Neuron (in vitro differentiated cells): ENCODE results near the gene MAST4.

Source experiments
- H2AFZ ChIP-seq: one replicate; pipeline ENCODE4 v1.6.1; 2013; ENCODE audit warnings: low read depth, mild to moderate bottlenecking, inconsistent platforms, low read length, moderate library complexity
- H3K27me3 ChIP-seq: one replicate; pipeline ENCODE4 v1.6.1; 2013; ENCODE audit warnings: low read length; ENCODE audit not compliant: insufficient read depth
- H3K36me3 ChIP-seq: one replicate; pipeline ENCODE4 v1.6.1; 2013; ENCODE audit warnings: low read length; ENCODE audit not compliant: insufficient read depth
- H3K4me1 ChIP-seq: one replicate; pipeline ENCODE4 v1.6.1; 2013; ENCODE audit warnings: low read length; ENCODE audit not compliant: insufficient read depth
- H3K4me3 ChIP-seq: 2 replicates; pipeline ENCODE4 v1.5.1; 2013; ENCODE audit warnings: mild to moderate bottlenecking, low read length, moderate library complexity
- H3K9me3 ChIP-seq: one replicate; pipeline ENCODE4 v1.6.1; 2013; ENCODE audit warnings: low read length

MAST4 gene

GRCh38 chr5:66849803-66850202, 253.6 kb downstream of the MAST4 start:
- Histone ChIP-seq H3K9me3 (no peaks in the 10 kb centered on the region), H3K27me3 (no peaks in the 10 kb centered on the region), H3K36me3 (no peaks in the 10 kb centered on the region), H2AFZ (no peak overlapping the region), H3K4me3 (no peak overlapping the region), H3K4me1 (peaks cover 3% of the 10 kb centered on the region)

- Histone ChIP-seq H3K27me3 (no peaks in the 10 kb centered on the region), H3K4me3 (no peak overlapping the region), H3K4me1 (peaks cover 3% of the 10 kb centered on the region), H2AFZ (no peak overlapping the region), H3K9me3 (no peaks in the 10 kb centered on the region), H3K36me3 (no peaks in the 10 kb centered on the region)
Measured at GRCh38 chr5:66850354-66851075, 254.3 kb downstream of the MAST4 start.

DNA sequence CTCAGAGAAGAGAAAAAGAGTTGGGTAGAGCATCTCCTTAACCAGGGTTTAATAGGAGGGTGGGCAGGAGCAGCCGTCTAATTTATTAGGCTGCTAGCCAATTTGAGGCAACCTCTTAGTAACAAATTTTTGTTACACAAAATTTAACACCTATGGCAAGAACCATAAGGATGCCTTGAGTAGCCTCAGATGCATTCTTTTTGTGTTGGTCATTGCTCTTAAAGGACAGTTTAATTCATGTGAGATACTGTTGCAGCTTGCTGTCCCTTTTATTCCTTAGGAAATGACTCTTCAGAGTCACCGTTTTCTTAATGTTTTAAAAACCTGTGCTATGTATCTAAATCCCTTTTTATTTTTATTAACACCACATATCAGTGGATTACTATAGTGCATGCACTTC, 255.1 kb downstream of the MAST4 start:
- no peaks in the 10 kb centered on the region for H3K36me3 ChIP-seq
- H3K9me3 ChIP-seq, result no peaks in the 10 kb centered on the region
- H3K4me3 ChIP-seq, result no peak overlapping the region
- H3K27me3 ChIP-seq, result no peaks in the 10 kb centered on the region
- H2AFZ ChIP-seq, result no peak overlapping the region
- H3K4me1 ChIP-seq, result peaks cover 3% of the 10 kb centered on the region

DNA sequence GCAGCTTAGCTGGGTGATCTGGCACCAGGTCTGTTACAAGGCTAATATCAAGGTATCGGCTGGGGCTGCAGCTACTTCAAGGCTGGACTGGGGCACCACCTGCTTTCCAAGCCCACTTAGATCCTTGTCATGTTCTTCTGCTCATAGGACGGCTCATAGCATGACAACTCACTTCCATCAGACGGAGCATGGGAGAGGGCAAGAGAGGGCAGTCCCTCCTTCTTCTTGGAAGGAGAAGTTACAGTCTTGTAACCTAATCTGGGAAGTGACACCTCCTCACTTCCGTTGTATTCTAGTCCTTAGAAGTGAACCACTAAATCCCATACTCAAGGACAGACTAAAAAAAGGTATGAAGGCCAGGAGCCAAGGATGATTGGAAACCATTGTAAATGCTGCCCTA, 258.2 kb downstream of the MAST4 start:
- no peak overlapping the region for H2AFZ ChIP-seq
- peaks cover 2% of the 10 kb centered on the region for H3K4me1 ChIP-seq
- H3K4me3 ChIP-seq, result no peak overlapping the region
- H3K9me3 ChIP-seq, result no peaks in the 10 kb centered on the region
- H3K36me3 ChIP-seq, result no peaks in the 10 kb centered on the region
- no peaks in the 10 kb centered on the region for H3K27me3 ChIP-seq

DNA sequence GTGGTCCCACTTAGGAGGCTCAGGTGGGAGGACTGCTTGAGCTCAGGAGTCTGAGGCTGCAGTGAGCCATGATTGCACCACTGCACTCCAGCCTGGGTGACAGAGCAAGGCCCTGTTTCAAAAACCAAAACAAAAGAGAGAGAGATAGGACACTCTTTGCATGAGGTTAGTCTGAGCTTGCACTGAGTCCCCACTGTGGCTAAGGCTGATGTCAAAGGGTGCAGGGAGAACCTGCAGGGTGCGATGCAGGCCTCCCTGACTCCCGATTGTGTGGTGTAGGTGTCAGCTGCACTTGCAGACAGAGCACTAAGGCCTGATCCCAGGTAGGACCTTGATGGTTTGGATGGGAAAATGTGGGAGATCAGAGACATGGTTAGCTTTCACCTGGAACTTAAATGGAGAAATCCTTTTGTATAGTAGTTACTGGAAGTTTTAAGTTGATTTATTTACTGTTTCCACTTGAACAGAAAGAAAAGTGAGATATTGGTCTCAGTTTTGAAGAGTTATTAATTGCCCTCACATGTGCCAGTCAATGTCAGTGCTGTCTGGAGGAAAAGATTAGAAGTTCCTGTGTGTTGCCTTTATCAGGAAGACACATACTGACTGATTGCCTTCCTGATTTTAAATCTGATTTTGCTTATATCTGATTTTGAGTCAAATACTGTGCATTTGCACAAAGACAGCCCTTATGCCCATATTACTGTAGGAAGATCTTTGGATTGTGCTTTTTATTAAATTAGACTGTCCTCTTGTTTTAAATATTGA, 260.0 kb downstream of the MAST4 start:
- H3K4me3 ChIP-seq, result no peak overlapping the region
- H2AFZ ChIP-seq, result no peak overlapping the region
- no peaks in the 10 kb centered on the region for H3K27me3 ChIP-seq
- H3K4me1 ChIP-seq, result no peaks in the 10 kb centered on the region
- no peaks in the 10 kb centered on the region for H3K36me3 ChIP-seq
- no peaks in the 10 kb centered on the region for H3K9me3 ChIP-seq

- Histone ChIP-seq H3K4me3 (no peak overlapping the region), H3K27me3 (no peaks in the 10 kb centered on the region), H3K9me3 (no peaks in the 10 kb centered on the region), H2AFZ (no peak overlapping the region), H3K36me3 (no peaks in the 10 kb centered on the region), H3K4me1 (no peaks in the 10 kb centered on the region)
Measured at GRCh38 chr5:66859526-66859925, 263.3 kb downstream of the MAST4 start.

- Histone ChIP-seq H3K9me3 (no peaks in the 10 kb centered on the region), H3K27me3 (no peaks in the 10 kb centered on the region), H2AFZ (no peak overlapping the region), H3K4me1 (no peaks in the 10 kb centered on the region), H3K4me3 (no peak overlapping the region), H3K36me3 (no peaks in the 10 kb centered on the region)
Measured at GRCh38 chr5:66860199-66860975, 264.2 kb downstream of the MAST4 start.

DNA sequence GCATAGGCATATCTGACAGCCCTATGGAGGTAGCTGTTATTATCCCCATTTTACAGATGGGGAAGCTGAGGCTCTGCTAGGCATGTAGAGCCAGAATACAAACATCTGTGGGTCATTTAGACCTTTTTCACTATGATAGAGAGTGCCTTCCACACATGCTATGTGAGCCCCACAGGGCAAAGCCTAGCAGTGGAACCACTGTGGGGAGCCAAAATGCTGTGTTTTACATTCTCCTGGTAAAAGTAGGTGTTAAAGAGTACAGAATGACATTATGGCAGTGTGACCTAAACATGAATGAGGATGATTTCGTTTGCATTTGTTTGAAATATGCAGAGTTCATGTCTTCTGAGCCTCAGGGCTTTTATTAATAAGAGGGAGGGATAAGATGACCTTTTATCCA, 265.2 kb downstream of the MAST4 start:
- Histone ChIP-seq H3K4me1 (no peaks in the 10 kb centered on the region), H3K27me3 (no peaks in the 10 kb centered on the region), H2AFZ (no peak overlapping the region), H3K4me3 (no peak overlapping the region), H3K9me3 (no peaks in the 10 kb centered on the region), H3K36me3 (no peaks in the 10 kb centered on the region)

GRCh38 chr5:66862020-66862419, 265.8 kb downstream of the MAST4 start:
- no peaks in the 10 kb centered on the region for H3K27me3 ChIP-seq
- no peaks in the 10 kb centered on the region for H3K36me3 ChIP-seq
- H3K9me3 ChIP-seq, result no peaks in the 10 kb centered on the region
- no peak overlapping the region for H2AFZ ChIP-seq
- no peaks in the 10 kb centered on the region for H3K4me1 ChIP-seq
- no peak overlapping the region for H3K4me3 ChIP-seq

GRCh38 chr5:66863243-66864170, 267.3 kb downstream of the MAST4 start:
- Histone ChIP-seq H3K9me3 (no peaks in the 10 kb centered on the region), H3K36me3 (no peaks in the 10 kb centered on the region), H2AFZ (no peak overlapping the region), H3K27me3 (no peaks in the 10 kb centered on the region), H3K4me3 (no peak overlapping the region), H3K4me1 (no peaks in the 10 kb centered on the region)

DNA sequence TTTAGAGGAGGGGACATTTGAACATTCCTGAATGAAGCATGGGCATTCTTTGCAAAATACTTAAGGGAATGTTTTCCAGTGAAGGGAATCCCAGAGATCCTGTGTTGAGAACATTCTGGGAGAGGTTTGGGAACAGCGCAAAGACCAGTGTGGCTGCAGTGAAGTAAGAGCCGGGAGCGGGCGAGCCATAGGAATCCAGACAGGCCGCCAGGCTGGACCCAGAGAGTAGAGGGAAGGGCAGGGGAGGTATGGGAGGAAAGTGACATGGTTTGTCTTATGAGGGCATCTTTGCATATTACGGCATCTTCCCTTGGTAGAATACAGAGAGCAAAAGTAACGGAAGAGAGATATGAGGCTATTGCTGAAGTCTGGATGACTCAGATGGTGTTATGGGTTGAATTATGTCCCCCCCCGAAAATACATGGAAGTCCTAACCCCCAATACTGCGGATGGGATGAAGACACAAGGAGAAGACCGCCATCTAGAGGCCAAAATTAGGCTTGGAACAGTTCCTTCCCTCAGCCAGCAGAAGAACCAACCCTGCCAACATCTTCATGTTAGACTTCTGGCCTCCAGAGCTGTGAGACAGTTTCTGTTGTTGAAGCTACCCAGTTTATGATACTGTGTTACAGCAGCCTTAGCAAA, 268.2 kb downstream of the MAST4 start:
- H3K9me3 ChIP-seq, result no peaks in the 10 kb centered on the region
- H2AFZ ChIP-seq, result no peak overlapping the region
- H3K4me1 ChIP-seq, result no peaks in the 10 kb centered on the region
- no peaks in the 10 kb centered on the region for H3K36me3 ChIP-seq
- H3K27me3 ChIP-seq, result no peaks in the 10 kb centered on the region
- no peak overlapping the region for H3K4me3 ChIP-seq

DNA sequence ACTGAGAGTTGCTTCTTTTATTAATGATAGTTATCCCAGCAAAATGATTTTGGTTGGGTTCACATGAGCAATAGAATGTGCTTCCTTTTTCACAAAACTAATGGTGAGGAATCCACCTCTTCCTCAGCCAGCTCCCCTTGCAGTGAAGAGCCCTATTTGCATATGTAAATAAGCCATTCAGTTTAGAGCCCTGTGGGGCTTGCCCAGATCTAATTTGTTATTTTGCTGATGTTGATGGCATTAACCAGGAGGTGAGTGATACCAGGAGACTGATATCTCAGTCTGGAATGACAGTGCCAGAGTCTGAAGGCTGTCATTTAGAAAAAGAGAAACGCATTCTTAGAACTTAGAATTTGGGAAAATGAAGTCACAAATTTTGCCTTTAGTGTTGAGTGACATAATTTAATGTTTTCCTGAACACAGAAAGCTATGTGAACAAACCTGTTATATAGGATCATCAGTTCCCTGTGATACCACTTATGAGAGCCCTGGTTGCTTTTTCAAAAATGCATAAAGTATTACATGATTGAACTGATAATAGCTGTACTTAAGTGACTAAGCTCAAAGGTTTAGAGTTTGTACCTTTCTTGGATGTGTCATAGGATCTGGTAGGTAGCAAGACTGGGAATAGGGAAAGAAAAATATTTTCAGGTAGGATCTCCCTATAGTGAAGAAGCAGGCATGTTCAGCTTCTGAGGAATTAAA, 271.6 kb downstream of the MAST4 start:
- H3K4me3 ChIP-seq, result no peak overlapping the region
- no peaks in the 10 kb centered on the region for H3K36me3 ChIP-seq
- H3K4me1 ChIP-seq, result peaks cover 5% of the 10 kb centered on the region
- no peak overlapping the region for H2AFZ ChIP-seq
- no peaks in the 10 kb centered on the region for H3K27me3 ChIP-seq
- no peaks in the 10 kb centered on the region for H3K9me3 ChIP-seq
